ENCODE results near the gene C10orf88. TPM values are rescaled to one million over a fixed set of nuclear protein-coding genes. Genes with fewer than 3 reads are reported as not detected.
A peak's percentile ranks its signal among the peaks of the same experiment; 100 is the strongest.
"Not testable (repeated sequence)": the region's sequence is repeated elsewhere in the genome, so short reads cannot be mapped to it uniquely, and the experiment has no call there.

Gene C10orf88
- total RNA-seq, 1 donor from 2014 or later = 10.0 TPM

DNA sequence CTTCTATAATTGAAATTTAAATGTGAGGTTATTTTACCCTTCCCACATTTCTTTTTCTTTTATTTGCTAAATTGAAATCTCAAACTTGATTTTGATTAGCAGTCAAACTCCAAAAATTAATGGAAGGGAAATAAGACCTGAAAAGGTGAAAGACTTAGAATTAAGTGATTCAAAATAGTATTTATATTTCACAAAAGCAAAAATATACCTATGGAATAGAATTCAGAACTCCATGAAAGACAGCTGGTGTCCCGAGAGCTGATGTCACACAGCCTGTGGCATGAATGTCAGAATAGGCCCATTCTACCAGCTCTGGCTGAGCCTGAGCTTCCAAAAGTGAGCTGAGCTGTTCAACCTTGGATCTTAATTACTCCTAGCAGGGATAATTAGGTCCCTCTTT, 43.7 kb downstream of the C10orf88 start, which contains the start of gene FAM24A:
Gene FAM24A, plus strand, starts transcription at position 301 of the 400 bp plus-strand sequence. CDS start 1,025 bp downstream, outside the sequence.
- DNase-seq (ENCODE audit: low read depth) (no peak), FAIRE-seq (no peak)
- TF ChIP-seq, protein P1, sequence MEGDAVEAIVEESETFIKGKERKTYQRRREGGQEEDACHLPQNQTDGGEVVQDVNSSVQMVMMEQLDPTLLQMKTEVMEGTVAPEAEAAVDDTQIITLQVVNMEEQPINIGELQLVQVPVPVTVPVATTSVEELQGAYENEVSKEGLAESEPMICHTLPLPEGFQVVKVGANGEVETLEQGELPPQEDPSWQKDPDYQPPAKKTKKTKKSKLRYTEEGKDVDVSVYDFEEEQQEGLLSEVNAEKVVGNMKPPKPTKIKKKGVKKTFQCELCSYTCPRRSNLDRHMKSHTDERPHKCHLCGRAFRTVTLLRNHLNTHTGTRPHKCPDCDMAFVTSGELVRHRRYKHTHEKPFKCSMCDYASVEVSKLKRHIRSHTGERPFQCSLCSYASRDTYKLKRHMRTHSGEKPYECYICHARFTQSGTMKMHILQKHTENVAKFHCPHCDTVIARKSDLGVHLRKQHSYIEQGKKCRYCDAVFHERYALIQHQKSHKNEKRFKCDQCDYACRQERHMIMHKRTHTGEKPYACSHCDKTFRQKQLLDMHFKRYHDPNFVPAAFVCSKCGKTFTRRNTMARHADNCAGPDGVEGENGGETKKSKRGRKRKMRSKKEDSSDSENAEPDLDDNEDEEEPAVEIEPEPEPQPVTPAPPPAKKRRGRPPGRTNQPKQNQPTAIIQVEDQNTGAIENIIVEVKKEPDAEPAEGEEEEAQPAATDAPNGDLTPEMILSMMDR (IDR thresholded peaks at IDR 0.05; ENCODE audit: insufficient read depth, low read length, severe bottlenecking) = no peak
- Histone ChIP-seq H3K27me3 (ENCODE audit: control insufficient read depth, insufficient read depth, low read length) (no peaks in the 10 kb centered on the region), H3K4me3 (ENCODE audit: low read depth, low read length) (no peak within 1 kb of the TSS), H3K36me3 (ENCODE audit: control insufficient read depth, insufficient read depth, low read length) (no peaks in the 10 kb centered on the region)

DNA sequence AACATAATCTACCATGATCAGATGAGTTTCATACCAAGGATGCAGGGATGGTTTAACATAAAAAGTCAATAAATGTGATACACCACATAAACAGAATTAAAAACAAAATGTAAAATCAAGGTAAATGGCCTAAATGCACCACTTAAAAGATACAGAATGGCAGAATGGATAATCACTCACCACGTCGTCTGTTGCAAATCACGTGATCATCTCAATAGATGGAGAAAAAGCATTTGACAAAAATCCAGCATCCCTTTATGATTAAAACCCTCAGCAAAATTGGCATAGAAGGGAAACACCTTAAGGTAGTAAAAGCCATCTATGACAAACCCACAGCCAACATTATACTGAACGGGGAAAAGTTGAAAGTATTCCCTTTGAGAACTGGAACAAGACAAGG, 50.2 kb downstream of the C10orf88 start:
- FAIRE-seq; H3K4me3 ChIP-seq (ENCODE audit: low read depth, low read length); H3K27me3 ChIP-seq (ENCODE audit: control insufficient read depth, insufficient read depth, low read length); DNase-seq (ENCODE audit: low read depth); H3K36me3 ChIP-seq (ENCODE audit: control insufficient read depth, insufficient read depth, low read length): not testable (repeated sequence)

DNA sequence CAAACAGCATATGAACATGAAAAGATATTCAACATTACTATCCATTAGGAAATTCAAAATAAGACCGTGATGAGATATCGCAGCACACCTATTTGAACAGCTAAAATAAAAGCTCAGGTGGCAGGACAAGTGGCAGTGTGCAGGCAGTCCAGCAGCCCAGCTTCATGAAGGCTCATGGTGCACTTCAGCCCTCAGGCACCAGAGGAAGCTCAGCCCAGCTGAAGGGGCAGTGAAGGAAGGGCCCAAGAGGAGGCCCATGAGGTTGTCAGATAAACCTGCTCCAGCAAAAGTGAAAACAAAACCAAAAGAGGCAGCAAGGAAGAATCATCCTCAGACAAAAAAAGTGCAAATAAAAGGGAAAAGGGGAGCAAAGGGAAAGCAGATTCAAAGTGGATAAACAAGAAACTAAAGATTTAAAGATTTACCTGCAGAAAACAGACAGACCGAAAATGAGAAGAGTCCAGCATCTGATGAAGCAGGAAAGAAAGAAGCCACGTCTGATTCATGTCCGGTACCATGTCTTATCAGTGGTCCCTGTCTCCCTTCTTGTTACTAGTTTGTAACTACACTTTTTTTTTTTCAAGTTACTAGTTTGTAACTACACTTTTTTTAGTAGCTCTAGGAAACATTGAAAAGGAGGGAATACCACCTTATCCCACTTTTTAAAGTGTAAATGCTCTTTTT, 59.6 kb downstream of the C10orf88 start:
- H3K27me3 ChIP-seq (ENCODE audit: control insufficient read depth, insufficient read depth, low read length) = no peaks in the 10 kb centered on the region
- TF ChIP-seq, protein P1 (IDR thresholded peaks at IDR 0.05; ENCODE audit: insufficient read depth, low read length, severe bottlenecking) = no peak
- DNase-seq (ENCODE audit: low read depth) (no peak), FAIRE-seq (no peak)
- H3K36me3 ChIP-seq (ENCODE audit: control insufficient read depth, insufficient read depth, low read length) = no peaks in the 10 kb centered on the region
- H3K4me3 ChIP-seq (ENCODE audit: low read depth, low read length) = no peak overlapping the region

DNA sequence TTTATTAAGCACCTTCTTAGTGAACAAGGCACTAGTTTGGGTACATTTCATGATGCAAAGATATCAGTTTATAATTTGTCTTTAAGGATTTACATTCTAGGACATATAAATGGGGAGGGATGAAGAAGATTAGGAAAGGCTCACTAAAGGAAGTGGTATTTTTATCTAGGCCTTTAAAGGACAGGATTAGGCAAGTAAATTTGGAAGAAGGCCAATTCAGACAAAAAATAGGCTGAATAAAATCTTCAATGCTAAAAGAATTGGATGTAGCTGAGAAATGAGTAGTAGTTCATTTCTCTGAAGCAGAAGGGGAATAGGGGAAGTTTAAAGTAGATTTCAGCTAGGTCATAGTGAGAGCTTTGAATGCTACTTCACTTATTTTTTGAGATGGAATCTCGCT, 69.9 kb downstream of the C10orf88 start:
- peak; percentile 42 for DNase-seq (ENCODE audit: low read depth)
- TF ChIP-seq, protein P1 (IDR thresholded peaks at IDR 0.05; ENCODE audit: insufficient read depth, low read length, severe bottlenecking) = no peak
- Histone ChIP-seq H3K36me3 (ENCODE audit: control insufficient read depth, insufficient read depth, low read length) (no peaks in the 10 kb centered on the region), H3K4me3 (ENCODE audit: low read depth, low read length) (no peak overlapping the region), H3K27me3 (ENCODE audit: control insufficient read depth, insufficient read depth, low read length) (no peaks in the 10 kb centered on the region)
- no peak for FAIRE-seq

DNA sequence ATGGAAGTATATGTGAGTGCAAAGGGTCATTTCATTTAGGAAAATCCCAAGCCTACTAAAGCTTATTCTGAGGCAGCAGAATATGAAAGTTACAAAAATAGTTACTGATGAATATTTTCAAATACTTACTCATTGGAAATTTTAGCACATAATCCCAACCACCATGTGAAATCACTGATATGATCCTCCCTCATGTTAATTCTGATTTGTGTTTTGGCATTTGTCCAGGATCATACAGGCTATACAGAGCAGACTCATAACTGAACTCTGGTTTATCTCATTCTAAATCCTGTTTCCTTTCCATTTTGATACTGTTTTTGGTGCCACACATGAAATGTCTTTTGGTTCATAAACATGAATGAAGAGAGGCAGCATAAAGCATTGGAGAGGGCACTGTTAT, 71.3 kb downstream of the C10orf88 start:
- TF ChIP-seq, protein P1 (IDR thresholded peaks at IDR 0.05; ENCODE audit: insufficient read depth, low read length, severe bottlenecking) = no peak
- H3K4me3 ChIP-seq (ENCODE audit: low read depth, low read length) = no peak overlapping the region
- no peak for DNase-seq (ENCODE audit: low read depth)

More for the DNA sequence above, 71.3 kb downstream of the C10orf88 start:
- Histone ChIP-seq H3K27me3 (ENCODE audit: control insufficient read depth, insufficient read depth, low read length) (no peaks in the 10 kb centered on the region), H3K36me3 (ENCODE audit: control insufficient read depth, insufficient read depth, low read length) (no peaks in the 10 kb centered on the region)
- no peak for FAIRE-seq

Other genes with a start within 250 kb of the C10orf88 start
- 0.51 and 0.79 TPM in 2 replicates for gene CUZD1, start 108.4 kb downstream of the C10orf88 start, total RNA-seq
- 7.9 and 11.1 TPM in 2 replicates for gene FAM24B, start 74.6 kb downstream of the C10orf88 start, total RNA-seq
- not detected in 2 replicates for gene FAM24A, start 43.6 kb downstream of the C10orf88 start, total RNA-seq
- gene PSTK, start 26.2 kb upstream of the C10orf88 start, total RNA-seq = 3.7 and 4.2 TPM in 2 replicates
- 1.9 and 2.1 TPM in 2 replicates for gene IKZF5, start 54.6 kb upstream of the C10orf88 start, total RNA-seq
- 3.4 and 5.4 TPM in 2 replicates for gene ACADSB, start 54.8 kb upstream of the C10orf88 start, total RNA-seq
- 0.13 TPM in 1 of 2 replicates, not detected in the other for gene HMX3, start 181.7 kb upstream of the C10orf88 start, total RNA-seq
- gene HMX2, start 193.9 kb upstream of the C10orf88 start, total RNA-seq = not detected in 2 replicates
- gene BUB3, start 200.2 kb upstream of the C10orf88 start, total RNA-seq = 143 and 179 TPM in 2 replicates